Sciatic nerve (tissue), 1 donor: ENCODE data around the gene HSDL1. TPM values are rescaled to one million over a fixed set of nuclear protein-coding genes. Genes with fewer than 3 reads are reported as not detected.

Experiments
- total RNA-seq: library from RNA; stranded (reverse); fragmentation: NEBNext Ultra II Directional; extraction: Animal tissue kit (Norgen Biotek cat#: 25700); gene quantifications from one replicate; pipeline ENCODE4 v1.2.1, GENCODE V29; 2021
- donor health status: DM: no; HTN: no; CAD: no.

Gene HSDL1
- total RNA-seq, 1 donor from 2014 or later: 31.3 TPM

Other genes starting within 250 kb of the HSDL1 start
- gene MLYCD, start 246.1 kb downstream of the HSDL1 start, total RNA-seq: 8.2 TPM
- 11.5 TPM for gene OSGIN1, start 191.9 kb downstream of the HSDL1 start, total RNA-seq
- gene NECAB2, start 176.9 kb downstream of the HSDL1 start, total RNA-seq: 0.80 TPM
- not detected for gene SLC38A8, start 102.4 kb downstream of the HSDL1 start, total RNA-seq
- 91.1 TPM for gene MBTPS1, start 28.2 kb downstream of the HSDL1 start, total RNA-seq
- 1.4 TPM for gene DNAAF1, start 131 bp upstream of the HSDL1 start, total RNA-seq
- gene TAF1C, start 41.9 kb upstream of the HSDL1 start, total RNA-seq: 43.2 TPM
- gene ADAD2, start 46.0 kb upstream of the HSDL1 start, total RNA-seq: not detected
- gene KCNG4, start 94.8 kb upstream of the HSDL1 start, total RNA-seq: not detected
- gene WFDC1, start 149.7 kb upstream of the HSDL1 start, total RNA-seq: 31.6 TPM
- 0.58 TPM for gene ATP2C2, start 223.4 kb upstream of the HSDL1 start, total RNA-seq